ENCODE results near the gene SLITRK5.
A peak's percentile ranks its signal among the peaks of the same experiment; 100 is the strongest.

GRCh38 chr13:87669379-87669978 lies 1.7 kb upstream of the SLITRK5 start:
- no peak for TF ChIP-seq POLR2AphosphoS5 (IDR thresholded peaks at IDR 0.05)
- TF ChIP-seq POLR2A (IDR thresholded peaks at IDR 0.05), result no peak
- no peak for TF ChIP-seq EP300 (IDR thresholded peaks at IDR 0.05)
- TF ChIP-seq, protein P1, sequence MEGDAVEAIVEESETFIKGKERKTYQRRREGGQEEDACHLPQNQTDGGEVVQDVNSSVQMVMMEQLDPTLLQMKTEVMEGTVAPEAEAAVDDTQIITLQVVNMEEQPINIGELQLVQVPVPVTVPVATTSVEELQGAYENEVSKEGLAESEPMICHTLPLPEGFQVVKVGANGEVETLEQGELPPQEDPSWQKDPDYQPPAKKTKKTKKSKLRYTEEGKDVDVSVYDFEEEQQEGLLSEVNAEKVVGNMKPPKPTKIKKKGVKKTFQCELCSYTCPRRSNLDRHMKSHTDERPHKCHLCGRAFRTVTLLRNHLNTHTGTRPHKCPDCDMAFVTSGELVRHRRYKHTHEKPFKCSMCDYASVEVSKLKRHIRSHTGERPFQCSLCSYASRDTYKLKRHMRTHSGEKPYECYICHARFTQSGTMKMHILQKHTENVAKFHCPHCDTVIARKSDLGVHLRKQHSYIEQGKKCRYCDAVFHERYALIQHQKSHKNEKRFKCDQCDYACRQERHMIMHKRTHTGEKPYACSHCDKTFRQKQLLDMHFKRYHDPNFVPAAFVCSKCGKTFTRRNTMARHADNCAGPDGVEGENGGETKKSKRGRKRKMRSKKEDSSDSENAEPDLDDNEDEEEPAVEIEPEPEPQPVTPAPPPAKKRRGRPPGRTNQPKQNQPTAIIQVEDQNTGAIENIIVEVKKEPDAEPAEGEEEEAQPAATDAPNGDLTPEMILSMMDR (IDR thresholded peaks at IDR 0.05), result peak in 1 of 4 experiments; percentile 12

All from sigmoid colon (tissue), 4 donors.